Caco-2 (cell line): ENCODE measurements around the gene UGP2. TPM values are rescaled to one million over a fixed set of nuclear protein-coding genes. Genes with fewer than 3 reads are reported as not detected.
"Not testable (repeated sequence)": the region's sequence is repeated elsewhere in the genome, so short reads cannot be mapped to it uniquely, and the experiment has no call there.

Experiments used
- BruUV-seq: library from RNA; stranded (reverse); fragments of 400-500 nt; replicated peaks from 2 replicates; lab custom pipeline; 2021; lab: Mats Ljungman, UMichigan
- CTCF ChIA-PET: fragments of 300-600 bp; sonication (Branson Sonifier 250); formaldehyde crosslinking; loops from one replicate; lab custom pipeline; 2022; ENCODE audit warnings: antibody characterized with exemption; lab: Charles Lee
- POLR2A ChIA-PET: fragments of 300-600 bp; sonication (Branson Sonifier 250); formaldehyde crosslinking; loops from one replicate; lab custom pipeline; 2022; ENCODE audit warnings: antibody characterized with exemption; lab: Charles Lee
- DNase-seq, 2 experiments: peaks; one replicate each; pipeline versions ENCODE4 v3.0.0 to v3.0.0-alpha.2; 2020 to 2022
- H3K27me3 ChIP-seq: replicated peaks from 2 replicates; pipeline ENCODE4 v1.6.0; 2011; ENCODE audit warnings: low read length; ENCODE audit not compliant: control insufficient read depth, insufficient read depth
- H3K36me3 ChIP-seq: 2 replicates; pipeline ENCODE4 v1.5.1; 2011; ENCODE audit warnings: low read length; ENCODE audit not compliant: control insufficient read depth, insufficient read depth
- H3K4me1 ChIP-seq: fragments of 250-450 bp; sonication (Bioruptor Pico); 2 replicates; pipeline ENCODE4 v1.5.1; 2020; ENCODE audit warnings: mild to moderate bottlenecking
- H3K4me3 ChIP-seq: 2 replicates; pipeline ENCODE4 v1.5.1; 2011; ENCODE audit warnings: low read depth, mild to moderate bottlenecking, control low read depth, low read length
- H3K9me3 ChIP-seq: fragments of 250-450 bp; sonication (Bioruptor Pico); 2 replicates; pipeline ENCODE4 v1.5.1; 2020; ENCODE audit warnings: mild to moderate bottlenecking, moderate library complexity
- H3K27ac Mint-ChIP-seq: one replicate; pipeline ENCODE4 v1.8.0; 2022; ENCODE audit warnings: mixed read lengths; ENCODE audit not compliant: unreplicated experiment
- H3K27me3 Mint-ChIP-seq: one replicate; pipeline ENCODE4 v1.8.0; 2022; ENCODE audit warnings: mixed read lengths; ENCODE audit not compliant: insufficient read depth, unreplicated experiment
- H3K36me3 Mint-ChIP-seq: one replicate; pipeline ENCODE4 v1.8.0; 2022; ENCODE audit warnings: mild to moderate bottlenecking, mixed read lengths; ENCODE audit not compliant: insufficient read depth, unreplicated experiment
- H3K4me1 Mint-ChIP-seq: one replicate; pipeline ENCODE4 v1.8.0; 2022; ENCODE audit warnings: low read depth, mixed read lengths; ENCODE audit not compliant: unreplicated experiment
- H3K4me3 Mint-ChIP-seq: one replicate; pipeline ENCODE4 v1.8.0; 2022; ENCODE audit warnings: mild to moderate bottlenecking, moderate library complexity, mixed read lengths; ENCODE audit not compliant: unreplicated experiment
- H3K9me3 Mint-ChIP-seq: one replicate; pipeline ENCODE4 v1.8.0; 2022; ENCODE audit warnings: mixed read lengths; ENCODE audit not compliant: unreplicated experiment
- CTCF ChIP-seq, 2 experiments: fragments of 200-600 bp in 1 of 2; IDR thresholded peaks; 1 replicate in 1 of 2; 2 replicates in 1 of 2; pipeline versions ENCODE4 v1.5.1 to v1.8.0; 2011 to 2022; ENCODE audit warnings: antibody characterized with exemption in 1 of 2, control low read depth in 1 of 2, inconsistent platforms in 1 of 2, low read depth in 1 of 2, low read length in 1 of 2, mild to moderate bottlenecking in 1 of 2, moderate library complexity in 1 of 2; ENCODE audit not compliant: insufficient read depth in 1 of 2, severe bottlenecking in 1 of 2, unreplicated experiment in 1 of 2
- intact Hi-C: fragments of 100-400 bp; cut with micrococcal nuclease; formaldehyde crosslinking; loops from one replicate; pipeline ENCODE4 v1.10.0; 2022; ENCODE audit not compliant: unreplicated experiment
- total RNA-seq: library from RNA; stranded (reverse); gene quantifications from 2 replicates; pipeline ENCODE4 v1.2.3, GENCODE V29; 2022

Gene UGP2
- total RNA-seq, 1 experiment from 2014 or later, result 307 TPM

GRCh38 chr2:63914311-63914710 lies 72.6 kb downstream of the UGP2 start:
- no peak overlapping the region for H3K4me3 ChIP-seq
- Mint-ChIP-seq H3K27ac (no peak overlapping the region), H3K9me3 (no peaks in the 10 kb centered on the region), H3K4me1 (no peaks in the 10 kb centered on the region), H3K4me3 (no peak overlapping the region), H3K27me3 (no peaks in the 10 kb centered on the region), H3K36me3 (peaks cover 63% of the 10 kb centered on the region)
- no peaks in the 10 kb centered on the region for H3K36me3 ChIP-seq
- TF ChIP-seq CTCF (IDR thresholded peaks at IDR 0.05; ENCODE audit: insufficient read depth in 1 of 2, low read depth in 1 of 2, low read length in 1 of 2, severe bottlenecking in 1 of 2, unreplicated experiment in 1 of 2), result no peak
- no TSS peak for BruUV-seq
- no peaks in the 10 kb centered on the region for H3K9me3 ChIP-seq
- CTCF ChIA-PET, result no interaction called here
- POLR2A ChIA-PET, result no interaction called here
- no peak for DNase-seq
- intact Hi-C loops, result no loop called here
- no peaks in the 10 kb centered on the region for H3K4me1 ChIP-seq
- no peaks in the 10 kb centered on the region for H3K27me3 ChIP-seq

GRCh38 chr2:63926815-63927214 lies 85.1 kb downstream of the UGP2 start:
- no peak for DNase-seq
- POLR2A ChIA-PET, result no interaction called here
- no peak for TF ChIP-seq CTCF (IDR thresholded peaks at IDR 0.05; ENCODE audit: insufficient read depth in 1 of 2, low read depth in 1 of 2, low read length in 1 of 2, severe bottlenecking in 1 of 2, unreplicated experiment in 1 of 2)
- Mint-ChIP-seq H3K36me3 (peaks cover 28% of the 10 kb centered on the region), H3K27me3 (no peaks in the 10 kb centered on the region), H3K9me3 (no peaks in the 10 kb centered on the region), H3K4me3 (no peak overlapping the region), H3K4me1 (no peaks in the 10 kb centered on the region), H3K27ac (no peak overlapping the region)
- no TSS peak for BruUV-seq
- intact Hi-C loops, result no loop called here
- CTCF ChIA-PET, result no interaction called here
- Histone ChIP-seq H3K9me3 (no peaks in the 10 kb centered on the region), H3K4me3 (no peak overlapping the region), H3K36me3 (no peaks in the 10 kb centered on the region), H3K27me3 (no peaks in the 10 kb centered on the region), H3K4me1 (no peaks in the 10 kb centered on the region)

DNA sequence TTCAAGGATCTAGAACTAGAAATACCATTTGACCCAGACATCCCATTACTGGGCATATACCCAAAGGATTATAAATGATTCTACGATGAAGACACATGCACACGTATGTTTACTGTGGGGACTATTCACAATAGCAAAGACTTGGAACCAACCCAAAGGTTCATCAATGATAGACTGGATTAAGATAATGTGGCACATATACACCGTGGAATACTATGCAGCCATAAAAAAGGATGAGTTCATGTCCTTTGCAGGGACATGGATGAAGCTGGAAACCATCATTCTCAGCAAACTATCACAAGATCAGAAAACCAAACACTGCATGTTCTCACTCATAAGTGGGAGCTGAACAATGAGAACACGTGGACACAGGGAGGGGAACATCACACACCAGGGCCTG lies 90.4 kb downstream of the UGP2 start:
- H3K27ac Mint-ChIP-seq, H3K36me3 ChIP-seq, intact Hi-C loops, H3K4me1 ChIP-seq, H3K9me3 ChIP-seq, CTCF ChIA-PET, H3K27me3 ChIP-seq, H3K4me1 Mint-ChIP-seq, H3K4me3 ChIP-seq, DNase-seq, H3K9me3 Mint-ChIP-seq, H3K27me3 Mint-ChIP-seq, H3K4me3 Mint-ChIP-seq, POLR2A ChIA-PET, BruUV-seq: not testable (repeated sequence)
- peaks cover 34% of the 10 kb centered on the region for H3K36me3 Mint-ChIP-seq

Other genes starting within 250 kb of the UGP2 start
- gene VPS54, start 177.5 kb downstream of the UGP2 start, total RNA-seq, result 27.9 and 28.5 TPM in 2 replicates